ENCODE data around the gene ZNF775. TPM values are rescaled to one million over a fixed set of nuclear protein-coding genes. Genes with fewer than 3 reads are reported as not detected.
A peak's percentile ranks its signal among the peaks of the same experiment; 100 is the strongest.

The ZNF775 gene
- total RNA-seq (2014; rRNA removed; shearing (Covaris generic)), result 3.8 and 4.4 TPM in 2 replicates
- polyA plus RNA-seq (2014; cell fraction: nucleus; rRNA removed), result 8.3 and 15.5 TPM in 2 replicates

DNA sequence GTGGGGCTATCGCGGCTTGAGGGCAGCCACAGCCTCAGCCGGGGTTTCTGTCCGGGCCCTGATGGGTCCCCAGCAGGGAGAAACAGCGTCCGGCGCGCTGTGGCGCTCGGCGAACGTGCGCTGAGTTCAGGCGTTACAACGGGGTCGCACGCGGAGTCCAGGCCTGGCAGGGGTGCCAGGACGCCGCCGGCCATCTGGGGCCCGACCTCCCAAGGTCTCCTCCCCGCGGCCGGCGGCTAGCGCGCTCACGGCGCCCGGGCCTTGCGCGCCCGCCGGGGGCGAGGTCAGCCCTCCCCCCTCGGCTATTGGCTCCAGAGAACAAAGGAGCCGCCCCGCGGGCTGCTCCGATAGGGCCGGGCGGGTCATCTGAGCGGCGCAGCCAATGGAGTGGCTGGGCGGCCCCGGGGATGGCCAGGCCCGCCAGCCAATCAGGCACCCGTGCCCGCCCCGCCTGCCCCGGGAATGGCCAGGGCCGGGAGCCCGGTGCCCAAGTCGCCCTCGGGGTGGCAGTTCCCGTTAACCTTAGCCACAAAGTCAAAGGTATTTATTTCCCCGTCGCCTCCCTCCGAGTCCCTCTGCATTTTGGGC lies at the start of gene ZNF775:
Gene ZNF775, plus strand, starts transcription at position 478 of the 588 bp plus-strand sequence. CDS start 9,141 bp downstream, outside the sequence.
- peak; percentile 94 for DNase-seq (ENCODE audit: extremely low read depth, low read depth)

DNA sequence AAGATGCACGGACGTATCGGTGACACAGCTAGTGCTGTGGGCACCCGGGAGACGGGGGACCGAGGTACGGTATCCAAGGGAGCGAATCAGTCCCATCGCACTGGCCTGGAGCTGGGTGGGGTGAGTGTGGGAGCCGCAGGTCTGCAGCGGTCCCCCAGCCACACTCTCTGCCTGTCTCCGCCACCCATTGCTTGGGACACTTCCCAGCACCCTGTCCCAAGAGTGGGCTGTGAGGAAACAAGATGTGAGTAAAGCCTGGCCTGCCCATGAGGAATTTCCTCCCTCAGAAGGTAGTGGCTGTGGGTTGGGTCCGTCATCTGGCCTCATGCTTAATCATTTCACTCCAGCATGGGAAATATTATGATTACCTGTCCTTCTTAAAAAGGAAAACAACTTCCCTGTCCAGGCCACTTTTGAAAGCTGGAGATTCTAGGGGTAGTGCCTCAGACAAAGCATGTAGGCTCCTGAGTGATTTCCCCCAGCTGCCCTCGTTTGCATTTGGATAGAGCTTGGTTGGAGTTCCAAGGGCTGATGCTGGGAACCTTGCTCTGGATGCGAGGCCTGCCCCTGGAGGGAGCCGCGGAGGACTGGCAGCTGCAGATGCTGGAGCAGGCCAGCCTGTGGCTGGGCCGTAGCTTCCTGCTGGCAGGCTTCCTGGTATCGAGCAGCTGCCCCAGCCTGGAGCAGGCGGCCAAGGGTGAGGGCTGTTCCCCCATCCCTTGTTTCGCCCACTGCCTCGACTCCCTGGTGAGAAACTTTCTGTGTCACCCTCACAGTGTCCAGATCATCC lies 49.6 kb upstream of the ZNF775 start:
- no peak for DNase-seq (ENCODE audit: extremely low read depth, low read depth)

DNA sequence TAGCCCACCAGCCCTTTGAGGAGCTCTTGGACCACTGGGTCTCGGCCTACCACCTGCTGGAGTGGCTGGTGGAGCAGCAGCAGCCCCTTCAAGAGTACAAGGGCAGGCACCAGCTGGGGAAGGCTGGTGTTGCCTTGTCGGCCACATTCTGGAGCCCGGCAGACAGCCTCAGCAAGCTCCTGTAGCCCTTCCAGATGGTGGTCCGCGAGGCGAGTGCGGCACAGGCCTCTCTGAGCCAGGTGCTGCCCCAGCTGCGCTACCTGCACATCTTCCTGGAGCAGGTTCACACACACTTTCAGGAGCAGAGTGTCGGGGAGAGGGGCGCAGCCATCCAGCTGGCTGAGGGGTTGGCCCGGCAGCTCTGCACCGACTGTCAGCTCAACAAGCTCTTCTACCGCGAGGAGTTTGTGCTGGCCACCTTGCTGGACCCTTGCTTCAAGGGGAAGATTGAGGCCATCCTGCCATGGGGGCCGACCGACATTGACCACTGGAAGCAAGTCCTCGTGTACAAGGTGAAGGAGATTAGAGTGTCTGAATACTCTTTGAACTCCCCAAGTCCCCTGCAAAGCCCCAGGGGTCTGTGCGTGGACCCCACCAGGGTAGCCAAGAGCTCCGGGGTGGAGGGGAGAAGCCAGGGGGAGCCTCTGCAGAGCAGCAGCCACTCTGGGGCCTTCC lies 48.8 kb upstream of the ZNF775 start:
- DNase-seq (ENCODE audit: extremely low read depth, low read depth), result no peak

DNA sequence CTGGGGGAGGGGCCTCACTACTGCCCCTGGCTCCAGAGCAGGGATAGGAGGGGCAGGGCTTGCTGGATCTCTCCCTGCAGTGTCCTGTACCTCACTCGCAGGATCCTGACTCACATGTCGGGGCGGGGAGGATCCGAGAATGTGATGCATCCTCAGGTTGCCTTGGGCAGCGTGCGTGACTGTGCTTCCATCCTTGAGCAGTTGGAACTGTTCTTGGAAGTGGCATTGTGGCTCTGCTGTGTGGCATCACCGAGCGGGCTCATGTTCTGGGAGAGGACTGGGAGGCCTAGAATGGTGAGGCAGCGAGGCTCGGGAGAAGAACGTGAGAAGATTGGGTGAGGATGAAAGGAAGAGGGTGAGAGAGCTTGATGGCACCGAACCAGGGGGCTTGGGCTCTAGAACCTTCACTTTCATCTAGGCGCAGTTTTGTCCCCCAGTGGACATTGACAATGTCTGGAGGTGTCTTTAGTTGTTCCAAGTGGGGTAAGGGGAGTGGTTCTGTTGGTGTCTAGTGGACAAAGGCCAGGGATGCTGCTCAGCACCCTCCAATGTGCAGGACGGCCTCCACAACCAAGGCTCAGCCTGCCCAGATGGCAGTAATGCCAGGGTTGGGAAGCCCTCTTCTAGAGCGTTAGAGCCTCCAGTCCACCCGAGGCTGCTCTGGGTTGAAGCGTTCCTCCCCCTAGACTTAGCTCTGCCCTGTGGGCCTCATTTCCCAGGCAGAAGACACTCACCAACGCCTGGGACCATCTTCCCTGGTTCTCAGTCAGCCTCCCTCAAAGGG lies 46.1 kb upstream of the ZNF775 start:
- DNase-seq (ENCODE audit: extremely low read depth, low read depth), result no peak

GRCh38 chr7:150333659-150334058 lies 45.5 kb upstream of the ZNF775 start:
- DNase-seq (ENCODE audit: extremely low read depth, low read depth), result no peak

- DNase-seq (ENCODE audit: extremely low read depth, low read depth), result no peak
These were observed 45.0 kb upstream of the ZNF775 start for GRCh38 chr7:150334108-150334507.

DNA sequence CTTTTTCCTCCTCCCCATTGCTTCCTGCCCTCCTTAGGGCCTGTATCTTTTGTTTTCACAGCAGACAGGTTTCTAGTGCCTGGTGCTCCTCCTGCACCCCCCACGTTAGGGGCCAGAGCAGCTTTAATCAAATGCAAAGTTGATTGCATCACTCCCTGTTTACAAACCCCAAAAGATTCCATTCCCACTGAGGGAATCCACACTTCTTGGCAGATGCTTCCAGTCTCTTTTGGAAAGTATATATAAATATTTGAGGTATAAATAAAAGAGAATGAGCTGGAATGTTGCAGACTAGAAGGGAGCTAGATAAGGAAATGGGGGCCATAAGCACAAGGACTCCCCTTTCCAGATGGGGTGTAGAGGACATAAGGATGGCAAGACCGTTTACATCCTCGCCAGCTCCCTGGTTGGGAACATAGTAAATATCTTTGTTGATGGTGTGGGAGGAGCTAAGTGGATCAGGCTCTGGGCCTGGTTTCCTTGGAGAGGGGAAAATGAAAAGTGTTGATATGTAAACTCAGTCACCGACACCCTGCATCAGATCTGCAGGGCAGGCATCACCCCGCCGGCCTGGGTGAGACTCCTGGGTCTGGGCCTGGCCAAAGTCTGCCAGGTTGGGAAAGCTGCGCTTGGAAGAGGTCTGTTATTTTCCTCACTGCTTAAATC lies 43.9 kb upstream of the ZNF775 start:
- no peak for DNase-seq (ENCODE audit: extremely low read depth, low read depth)

- DNase-seq (ENCODE audit: extremely low read depth, low read depth), result no peak
These were observed 43.4 kb upstream of the ZNF775 start for GRCh38 chr7:150335774-150336112.

DNA sequence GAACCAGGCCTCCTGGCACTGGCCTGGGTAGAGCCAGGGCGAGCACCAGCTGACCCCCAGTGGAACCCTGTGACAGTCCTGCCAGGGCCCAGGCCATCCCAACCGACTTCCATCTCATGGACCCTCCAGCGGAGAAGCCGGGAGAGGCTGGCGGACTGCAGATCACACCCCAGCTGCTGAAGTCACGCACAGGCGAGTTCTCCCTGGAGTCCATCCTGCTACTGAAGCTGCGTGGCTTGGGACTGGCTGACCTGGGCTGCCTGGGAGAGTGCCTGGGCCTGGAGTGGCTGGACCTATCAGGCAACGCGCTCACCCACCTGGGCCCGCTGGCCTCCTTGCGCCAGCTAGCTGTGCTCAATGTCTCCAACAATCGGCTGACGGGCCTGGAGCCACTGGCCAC lies 42.4 kb upstream of the ZNF775 start:
- DNase-seq (ENCODE audit: extremely low read depth, low read depth), result no peak

GRCh38 chr7:150337179-150337578 lies 42.0 kb upstream of the ZNF775 start:
- DNase-seq (ENCODE audit: extremely low read depth, low read depth), result no peak

- no peak for DNase-seq (ENCODE audit: extremely low read depth, low read depth)
These were observed 41.5 kb upstream of the ZNF775 start for GRCh38 chr7:150337659-150338081.

- DNase-seq (ENCODE audit: extremely low read depth, low read depth), result no peak
These were observed 40.8 kb upstream of the ZNF775 start for GRCh38 chr7:150338166-150338829.

DNA sequence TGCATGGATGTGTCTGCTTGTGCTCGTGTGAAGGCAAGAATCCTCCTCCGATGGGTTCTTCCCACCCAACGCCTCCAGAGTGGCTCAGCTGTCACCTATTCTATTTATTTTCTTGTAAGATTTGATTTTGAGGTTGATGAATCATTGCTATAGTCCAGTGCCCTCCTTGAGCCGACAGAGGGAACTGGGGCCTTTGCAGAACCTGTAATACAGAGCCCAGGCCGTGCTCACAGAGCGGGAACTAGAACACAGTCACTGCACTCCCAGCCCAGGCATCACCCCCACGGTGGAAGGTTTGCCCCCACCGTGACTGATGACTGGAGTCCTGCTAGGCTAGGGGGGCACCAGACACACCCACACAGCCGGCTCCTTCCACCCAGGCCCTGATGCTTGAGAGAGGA lies 39.7 kb upstream of the ZNF775 start:
- DNase-seq (ENCODE audit: extremely low read depth, low read depth), result no peak

DNA sequence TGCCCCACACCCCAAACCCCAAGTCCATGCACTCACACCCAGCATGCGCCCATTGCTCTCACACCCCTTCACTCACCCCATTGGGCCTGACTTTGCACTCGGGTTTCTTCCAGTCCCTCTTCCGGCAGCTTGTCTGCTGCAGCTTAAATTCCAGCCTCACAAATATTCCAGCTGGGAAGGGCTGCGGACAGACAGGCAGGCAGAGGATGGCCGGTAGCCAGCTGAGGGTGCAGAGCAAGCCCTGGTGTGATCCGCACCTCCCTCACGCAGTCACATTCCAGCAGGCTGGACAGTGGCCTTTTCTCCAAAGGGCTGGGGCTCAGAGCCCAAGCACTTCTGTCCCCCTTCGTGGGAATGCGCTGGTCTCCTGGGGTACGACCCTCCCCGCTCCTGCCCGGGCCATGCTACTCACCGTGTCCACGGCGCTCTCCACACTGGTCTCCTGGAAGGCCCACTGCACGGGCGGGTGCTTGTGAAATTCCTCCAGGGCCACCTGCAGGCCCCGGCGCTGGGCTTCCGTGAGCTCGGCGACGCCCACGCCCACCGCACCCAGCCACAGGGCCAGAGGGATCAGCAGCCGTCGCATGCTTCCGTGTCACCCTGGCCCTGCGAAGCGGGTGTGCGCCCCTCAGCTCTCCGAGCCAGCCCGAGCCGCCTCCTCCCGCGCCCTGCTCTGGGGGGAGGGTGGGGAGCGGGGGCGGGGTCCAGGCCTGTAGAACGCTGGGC lies 38.9 kb upstream of the ZNF775 start:
- DNase-seq (ENCODE audit: extremely low read depth, low read depth), result no peak

DNA sequence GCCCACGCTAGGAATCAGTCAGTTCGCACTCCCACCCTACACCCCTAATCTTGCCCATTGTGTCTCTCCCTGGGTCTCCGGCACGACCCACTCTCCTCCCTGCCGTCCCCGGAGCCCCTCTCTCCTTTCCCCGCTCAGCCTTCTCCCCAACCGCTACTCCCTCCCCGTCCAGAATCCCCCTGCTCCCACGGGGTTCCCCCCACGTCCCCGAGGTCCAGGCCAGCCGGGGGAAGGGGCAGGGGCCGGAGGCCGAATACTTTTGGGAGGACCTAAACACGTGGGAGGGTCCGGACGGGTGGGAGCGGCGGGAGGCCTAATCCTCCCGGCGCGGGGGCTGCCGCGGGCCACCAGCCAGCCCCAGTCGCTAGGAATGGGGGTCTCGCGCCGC lies 38.3 kb upstream of the ZNF775 start:
- DNase-seq (ENCODE audit: extremely low read depth, low read depth), result no peak

- DNase-seq (ENCODE audit: extremely low read depth, low read depth), result no peak
These were observed 37.6 kb upstream of the ZNF775 start, which contains the start of gene RARRES2 for GRCh38 chr7:150341263-150342120. TSS of gene RARRES2 (minus strand) at chr7:150341629. CDS start at chr7:150340609, 1,020 bp downstream.

- no peak for DNase-seq (ENCODE audit: extremely low read depth, low read depth)
These were observed 37.1 kb upstream of the ZNF775 start for GRCh38 chr7:150342121-150342408.

DNA sequence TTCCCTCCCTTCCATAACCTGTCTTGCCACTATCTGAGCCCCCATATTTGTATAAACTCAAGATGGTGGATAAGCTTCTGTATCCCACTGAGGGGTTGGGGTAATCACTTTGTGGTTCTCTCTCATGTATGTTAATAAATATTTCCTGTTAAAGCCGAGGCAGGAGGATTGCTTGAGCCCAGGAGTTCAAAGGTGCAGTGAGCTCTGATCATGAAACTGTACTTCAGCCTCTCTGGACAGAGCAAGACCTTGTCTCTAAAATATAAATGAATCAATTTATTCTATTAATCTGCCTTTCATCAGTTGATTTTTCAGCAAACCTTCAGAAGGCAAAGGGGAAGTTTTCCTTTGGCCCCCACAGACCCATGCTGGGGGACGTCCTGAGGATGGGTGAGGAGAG lies 35.9 kb upstream of the ZNF775 start:
- no peak for DNase-seq (ENCODE audit: extremely low read depth, low read depth)

All from NCI-H460 (cell line).